DMS 273 (cell line): ENCODE data around the gene NRP1.
"Not testable (repeated sequence)": the region's sequence is repeated elsewhere in the genome, so short reads cannot be mapped to it uniquely, and the experiment has no call there.

Experiments used
- DNase-seq: peaks from one replicate; lab custom pipeline; 2025; ENCODE audit not compliant: unreplicated experiment; lab: John Stamatoyannopoulos, UW

The NRP1 gene

GRCh38 chr10:33154590-33154989, 179.9 kb downstream of the NRP1 start:
- no peak for DNase-seq

- DNase-seq: no peak
Observed at GRCh38 chr10:33153968-33154327, 180.5 kb downstream of the NRP1 start.

- no peak for DNase-seq
Observed at GRCh38 chr10:33153251-33153967, 181.1 kb downstream of the NRP1 start.

GRCh38 chr10:33152750-33153149, 181.7 kb downstream of the NRP1 start:
- no peak for DNase-seq

- no peak for DNase-seq
Observed at GRCh38 chr10:33152146-33152545, 182.3 kb downstream of the NRP1 start.

- no peak for DNase-seq
Observed at GRCh38 chr10:33151344-33151864, 183.1 kb downstream of the NRP1 start.

- DNase-seq: no peak
Observed at GRCh38 chr10:33150889-33151288, 183.6 kb downstream of the NRP1 start.

GRCh38 chr10:33150146-33150545, 184.3 kb downstream of the NRP1 start:
- DNase-seq: no peak

GRCh38 chr10:33147013-33147310, 187.5 kb downstream of the NRP1 start:
- no peak for DNase-seq

GRCh38 chr10:33146189-33147012, 188.1 kb downstream of the NRP1 start:
- DNase-seq: no peak

- no peak for DNase-seq
Observed at GRCh38 chr10:33145451-33146188, 188.8 kb downstream of the NRP1 start.

- no peak for DNase-seq
Observed at GRCh38 chr10:33143160-33143728, 191.2 kb downstream of the NRP1 start.

- DNase-seq: no peak
Observed at GRCh38 chr10:33142295-33142694, 192.2 kb downstream of the NRP1 start.

- no peak for DNase-seq
Observed at GRCh38 chr10:33141251-33141650, 193.2 kb downstream of the NRP1 start.

GRCh38 chr10:33139181-33139646, 195.3 kb downstream of the NRP1 start:
- no peak for DNase-seq

GRCh38 chr10:33138686-33139085, 195.8 kb downstream of the NRP1 start:
- DNase-seq: not testable (repeated sequence)

GRCh38 chr10:33137356-33138005, 197.0 kb downstream of the NRP1 start:
- no peak for DNase-seq

GRCh38 chr10:33136781-33137180, 197.7 kb downstream of the NRP1 start:
- no peak for DNase-seq

- DNase-seq: peak; percentile 2
Observed at GRCh38 chr10:33136271-33136670, 198.2 kb downstream of the NRP1 start.

GRCh38 chr10:33134011-33134751, 200.3 kb downstream of the NRP1 start:
- peak; percentile 42 for DNase-seq
